Ishikawa (cell line): Measurements from ENCODE around the gene LHX1.

Source experiments
- EGR1 ChIP-seq: IDR thresholded peaks from 2 replicates; pipeline ENCODE4 v1.6.1; 2012
- EP300 ChIP-seq: IDR thresholded peaks from 2 replicates; pipeline ENCODE4 v1.6.1; 2012; ENCODE audit warnings: borderline replicate concordance
- RAD21 ChIP-seq: IDR thresholded peaks from 2 replicates; pipeline ENCODE4 v1.6.1; 2012; ENCODE audit warnings: low read depth
- REST ChIP-seq: IDR thresholded peaks from 2 replicates; pipeline ENCODE4 v1.6.1; 2012; ENCODE audit warnings: low read depth, mild to moderate bottlenecking
- USF1 ChIP-seq: IDR thresholded peaks from 2 replicates; pipeline ENCODE4 v1.6.1; 2012
- ZBTB7A ChIP-seq: IDR thresholded peaks from 2 replicates; pipeline ENCODE4 v1.6.1; 2012; ENCODE audit warnings: low read depth
- TF ChIP-seq, protein P1 (sequence below): IDR thresholded peaks from 2 replicates; pipeline ENCODE4 v1.6.1; 2012

DNA sequence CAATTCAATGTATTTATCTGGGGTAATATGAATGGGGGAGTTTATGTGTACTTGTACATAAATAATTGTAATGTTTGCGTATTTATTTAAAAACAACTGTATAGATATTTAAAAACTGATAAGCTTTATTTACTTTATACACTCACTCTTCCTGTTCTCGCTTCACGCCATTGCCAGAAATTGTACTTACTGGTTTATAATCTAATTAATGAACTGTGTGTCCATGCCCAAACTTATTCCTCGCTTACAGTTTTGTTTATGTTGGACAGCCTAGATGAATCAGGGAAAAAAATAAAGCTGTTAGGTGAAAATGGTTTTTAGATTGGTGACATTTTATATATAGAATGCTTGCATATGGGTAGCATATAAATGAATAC lies 42.3 kb downstream of the LHX1 start:
- no peak for TF ChIP-seq EGR1
- no peak for TF ChIP-seq REST
- no peak for TF ChIP-seq USF1
- TF ChIP-seq, protein P1, sequence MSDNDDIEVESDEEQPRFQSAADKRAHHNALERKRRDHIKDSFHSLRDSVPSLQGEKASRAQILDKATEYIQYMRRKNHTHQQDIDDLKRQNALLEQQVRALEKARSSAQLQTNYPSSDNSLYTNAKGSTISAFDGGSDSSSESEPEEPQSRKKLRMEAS = no peak
- no peak for TF ChIP-seq EP300
- no peak for TF ChIP-seq RAD21
- no peak for TF ChIP-seq ZBTB7A
